HG02884 (cell line): ENCODE measurements around the gene CCDC106.
A peak's percentile ranks its signal among the peaks of the same experiment; 100 is the strongest.

Source experiments
- ATAC-seq: cut with Tn5 transposase; IDR thresholded peaks from one replicate; pipeline ENCODE4 v1.9.1; 2021; ENCODE audit warnings: mild to moderate bottlenecking, moderate library complexity; ENCODE audit not compliant: unreplicated experiment

CCDC106 gene

GRCh38 chr19:55647732-55648584 is at the start of gene CCDC106:
TSS of gene CCDC106 (plus strand) at chr19:55648212. CDS start at chr19:55649047, 835 bp downstream.
- no peak for ATAC-seq

- peak; percentile 39 for ATAC-seq
Measured at GRCh38 chr19:55598719-55599467, 49.1 kb upstream of the CCDC106 start.

DNA sequence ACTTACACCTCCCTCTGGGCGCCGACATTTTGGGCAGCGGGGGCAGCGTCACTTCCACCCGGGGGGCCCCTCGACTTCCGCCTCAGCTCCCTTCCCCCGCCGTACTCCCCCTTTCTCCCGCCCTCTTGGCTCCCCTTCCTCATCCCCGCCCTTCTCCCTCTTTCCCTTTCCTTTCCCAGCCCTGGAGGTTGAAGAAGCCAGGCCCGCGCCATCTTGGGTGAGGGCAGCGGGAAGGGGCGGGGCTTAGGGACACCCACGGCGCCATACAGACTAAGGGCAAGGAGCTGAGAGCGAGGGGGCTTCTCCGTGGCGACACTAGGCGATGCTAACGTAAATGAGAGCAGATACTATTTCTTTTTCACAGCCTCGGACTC is 48.6 kb upstream of the CCDC106 start, which contains the start of gene FIZ1:
TSS of gene FIZ1 (minus strand) at position 50 of the 374 bp plus-strand sequence. CDS start 1,652 bp downstream, outside the sequence.
- peak; percentile 39 for ATAC-seq

GRCh38 chr19:55599842-55600661 is 48.0 kb upstream of the CCDC106 start, which contains the start of gene ZNF524:
TSS of gene ZNF524 (plus strand) at chr19:55600288. CDS start at chr19:55602113, 1,825 bp downstream.
- ATAC-seq, result peak; percentile 36

- no peak for ATAC-seq
Measured at GRCh38 chr19:55600662-55601028, 47.4 kb upstream of the CCDC106 start.

DNA sequence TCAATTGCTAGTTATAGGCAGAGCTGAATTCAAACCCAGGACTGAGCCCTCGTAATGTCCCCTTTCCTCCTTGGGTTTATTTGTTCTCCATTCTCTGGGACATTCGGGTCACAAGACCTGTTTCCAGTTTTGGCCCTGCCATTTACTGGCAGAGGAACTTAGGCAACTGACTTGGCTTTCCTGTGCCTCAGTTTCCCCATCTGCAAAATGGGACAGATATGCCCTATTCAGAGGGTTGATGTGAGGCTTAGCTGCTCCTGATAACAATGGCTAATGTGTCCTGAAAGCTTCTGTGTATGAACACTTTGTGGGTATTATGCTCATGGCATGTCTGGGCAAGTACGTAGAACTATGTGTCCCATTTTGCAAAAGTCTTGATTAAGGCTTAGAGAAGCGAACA is 46.9 kb upstream of the CCDC106 start:
- no peak for ATAC-seq

DNA sequence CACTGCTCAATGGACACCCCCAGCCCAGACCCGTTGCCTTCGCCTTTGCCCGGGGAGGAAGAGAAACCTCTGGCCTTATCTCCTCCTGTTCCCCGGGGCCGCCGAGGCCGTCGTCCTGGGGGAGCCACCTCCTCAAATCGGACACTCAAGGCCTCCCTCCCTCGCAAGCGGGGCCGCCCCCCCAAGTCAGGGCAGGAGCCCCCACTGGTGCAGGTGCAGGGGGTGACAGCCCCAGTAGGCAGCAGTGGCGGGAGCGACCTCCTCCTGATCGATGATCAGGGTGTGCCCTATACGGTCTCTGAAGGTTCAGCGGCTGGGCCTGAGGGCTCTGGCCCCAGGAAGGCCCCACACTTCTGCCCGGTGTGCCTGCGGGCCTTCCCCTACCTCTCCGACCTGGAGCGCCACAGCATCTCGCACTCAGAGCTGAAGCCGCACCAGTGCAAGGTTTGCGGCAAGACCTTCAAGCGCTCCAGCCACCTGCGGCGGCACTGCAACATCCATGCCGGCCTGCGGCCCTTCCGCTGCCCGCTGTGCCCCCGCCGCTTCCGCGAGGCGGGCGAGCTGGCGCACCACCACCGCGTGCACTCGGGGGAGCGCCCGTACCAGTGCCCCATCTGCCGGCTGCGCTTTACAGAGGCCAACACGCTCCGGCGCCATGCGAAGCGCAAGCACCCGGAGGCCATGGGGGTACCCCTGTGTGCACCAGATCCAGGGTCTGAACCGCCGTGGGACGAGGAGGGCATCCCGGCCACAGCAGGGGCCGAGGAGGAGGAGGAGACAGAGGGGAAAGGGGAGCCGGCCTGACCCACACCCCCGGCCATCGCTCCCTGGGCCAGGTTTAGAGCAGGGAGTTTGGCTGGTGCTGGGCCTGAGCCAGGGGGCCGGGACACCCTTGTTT is 45.7 kb upstream of the CCDC106 start:
- ATAC-seq, result no peak

DNA sequence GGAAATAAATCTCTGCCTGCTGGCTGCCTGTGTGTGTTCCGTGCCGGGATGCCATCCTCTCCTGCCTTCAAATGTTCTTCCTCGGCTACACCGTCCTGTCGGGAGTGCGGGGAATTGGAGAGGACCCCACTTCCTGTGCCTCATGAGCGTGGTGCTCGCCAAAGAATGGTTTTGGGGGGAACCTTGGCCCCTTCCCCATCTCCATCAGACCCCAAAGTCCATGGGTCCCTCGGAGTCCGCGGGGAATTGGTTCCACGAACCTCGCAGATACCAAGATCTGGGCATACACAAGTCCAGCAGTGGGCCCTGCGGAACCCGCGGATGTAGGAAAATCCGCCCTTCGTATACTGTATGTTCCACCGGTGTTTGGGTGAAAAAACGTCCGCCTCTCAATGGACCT is 44.9 kb upstream of the CCDC106 start:
- no peak for ATAC-seq

DNA sequence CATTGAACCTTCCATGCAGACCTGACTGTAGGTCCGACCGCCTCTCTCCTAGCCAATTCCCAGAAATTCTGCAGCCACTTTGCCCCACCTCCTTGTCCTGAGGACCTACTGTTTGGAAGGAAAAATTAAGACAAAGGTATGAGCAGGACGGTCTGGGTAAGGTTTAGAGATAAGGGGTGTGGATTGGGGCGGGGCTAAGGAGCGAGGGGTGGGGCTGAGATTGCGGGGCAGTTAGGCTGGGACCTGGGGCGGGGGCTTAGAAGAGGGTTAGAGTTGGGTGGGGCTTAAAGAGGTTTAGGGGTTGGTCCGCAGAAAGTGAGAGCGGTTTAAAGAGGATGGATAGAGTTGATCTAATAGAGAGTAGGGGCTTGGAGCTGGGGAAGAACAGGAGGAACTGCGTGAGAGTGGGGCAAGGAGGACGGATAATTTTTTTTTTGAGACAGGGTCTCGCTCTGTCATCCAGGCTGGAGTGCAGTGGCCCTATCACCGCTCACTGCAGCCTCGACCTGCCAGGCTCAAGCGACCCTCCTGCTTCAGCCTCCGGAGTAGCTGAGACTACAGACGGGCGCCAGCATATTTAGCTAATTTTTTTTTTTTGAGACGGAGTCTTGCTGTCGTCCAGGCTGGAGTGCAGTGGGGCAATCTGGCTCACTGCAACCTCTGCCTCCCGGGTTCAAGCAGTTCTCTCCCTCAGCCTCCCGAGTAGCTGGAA is 44.3 kb upstream of the CCDC106 start:
- no peak for ATAC-seq

GRCh38 chr19:55605207-55605636 is 42.8 kb upstream of the CCDC106 start:
- ATAC-seq, result peak; percentile 55

DNA sequence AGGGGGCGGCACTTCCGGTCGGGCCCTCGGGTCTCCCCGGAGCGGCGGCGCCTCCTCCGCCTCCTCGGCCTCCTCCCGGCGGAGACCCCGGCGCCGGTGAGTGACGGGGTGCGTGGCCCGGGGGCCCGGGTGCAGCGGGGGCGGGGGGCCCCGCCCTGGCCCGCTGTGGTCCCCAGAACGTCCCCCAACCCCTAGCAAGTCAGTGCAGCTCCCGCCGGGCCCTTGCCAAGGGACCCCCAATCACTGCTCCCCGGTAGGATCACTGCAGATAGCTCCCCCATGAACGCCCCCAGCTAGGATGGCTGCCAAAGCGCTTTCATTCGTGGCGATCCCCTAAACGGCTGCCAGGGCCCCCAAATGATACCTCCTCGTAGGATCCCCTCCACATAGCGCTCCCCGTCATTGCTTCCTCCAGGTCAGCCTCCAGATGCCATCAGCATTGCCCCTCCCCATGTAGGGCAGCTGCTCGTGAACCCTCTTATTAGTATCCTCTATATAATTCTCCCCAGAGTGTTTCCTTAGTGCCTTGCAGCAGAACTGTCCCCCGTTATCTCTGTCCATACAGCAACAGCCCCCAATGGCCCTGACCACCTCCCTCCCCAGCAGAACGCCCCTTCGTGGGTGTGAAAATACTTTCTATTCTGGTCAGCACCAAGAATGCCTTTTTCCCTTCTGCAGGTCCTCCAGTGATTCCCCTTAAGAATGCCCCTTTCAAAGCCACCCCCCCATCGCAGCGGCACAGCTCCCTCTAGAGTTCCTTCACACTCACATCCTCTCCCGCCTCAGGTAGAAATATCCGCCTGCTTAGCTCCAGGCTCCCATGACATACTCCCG is 42.2 kb upstream of the CCDC106 start, which contains the start of gene ZNF865:
TSS of gene ZNF865 (plus strand) at position 11 of the 834 bp plus-strand sequence. CDS start 7,972 bp downstream, outside the sequence.
- ATAC-seq, result no peak

GRCh38 chr19:55606471-55606787 is 41.6 kb upstream of the CCDC106 start:
- no peak for ATAC-seq

GRCh38 chr19:55606817-55607216 is 41.2 kb upstream of the CCDC106 start:
- no peak for ATAC-seq

DNA sequence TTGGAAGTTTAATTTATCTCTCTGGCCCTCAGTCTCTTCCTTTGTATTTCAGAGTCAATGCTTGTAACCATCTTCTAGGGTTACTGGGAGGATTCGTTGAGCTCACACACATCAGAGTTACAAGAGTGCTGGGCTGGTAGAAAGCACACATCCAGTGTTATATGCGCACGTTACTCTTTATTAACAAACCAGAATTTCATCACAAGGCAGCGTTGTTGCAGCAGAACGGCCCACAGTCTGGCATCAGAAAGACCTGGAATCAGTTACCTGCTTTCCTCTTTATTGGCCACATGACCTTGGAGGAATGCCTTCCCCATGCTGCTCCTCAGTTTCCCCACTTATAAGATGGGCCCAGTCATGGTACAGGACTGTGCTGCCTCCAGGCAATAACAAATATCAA is 38.7 kb upstream of the CCDC106 start:
- ATAC-seq, result no peak

GRCh38 chr19:55611300-55611982 is 36.6 kb upstream of the CCDC106 start:
- no peak for ATAC-seq

DNA sequence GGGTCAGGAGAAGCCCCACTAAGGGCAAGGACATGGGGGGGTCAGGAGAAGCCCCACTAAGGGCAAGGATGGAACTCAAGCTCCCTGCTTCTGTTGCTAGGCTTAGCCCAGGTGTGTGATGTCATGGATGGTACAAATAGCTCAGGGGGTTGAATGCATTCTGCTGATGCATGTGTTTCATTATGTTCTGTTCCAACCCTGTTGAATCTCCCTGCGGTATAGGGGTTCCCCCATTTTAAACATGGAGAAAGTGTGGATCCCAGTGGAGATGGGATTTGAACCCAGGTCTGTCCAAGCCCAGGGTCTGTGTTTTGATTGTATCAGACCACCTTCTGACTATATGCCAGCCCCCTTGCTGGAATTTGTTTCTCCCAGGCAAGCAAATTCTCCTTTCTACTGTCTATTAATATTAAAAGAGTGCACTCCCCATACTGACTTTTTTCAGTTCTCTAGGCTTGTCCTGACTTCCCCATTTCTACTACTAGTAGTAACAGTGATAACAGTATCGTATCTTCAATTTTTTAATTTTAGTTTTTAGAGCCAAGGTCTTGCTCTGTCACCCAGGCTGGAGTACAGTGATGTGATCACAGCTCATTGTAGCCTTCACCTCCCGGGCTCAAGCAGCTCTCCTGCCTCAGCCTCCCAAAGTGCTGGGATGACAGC is 35.9 kb upstream of the CCDC106 start:
- ATAC-seq, result no peak

- ATAC-seq, result no peak
Measured at GRCh38 chr19:55613396-55613795, 34.6 kb upstream of the CCDC106 start.
